ENCODE results near the gene ZBTB4.
"Not testable (repeated sequence)": the region's sequence is repeated elsewhere in the genome, so short reads cannot be mapped to it uniquely, and the experiment has no call there.

ZBTB4 gene

GRCh38 chr17:7496470-7497183 is 17.2 kb upstream of the ZBTB4 start:
- FAIRE-seq, result no peak

GRCh38 chr17:7495906-7496434 is 16.5 kb upstream of the ZBTB4 start:
- no peak for DNase-seq (ENCODE audit: low spot score)
- no peak for FAIRE-seq

More at GRCh38 chr17:7496470-7497183, 17.2 kb upstream of the ZBTB4 start:
- no peak for DNase-seq (ENCODE audit: low spot score)

DNA sequence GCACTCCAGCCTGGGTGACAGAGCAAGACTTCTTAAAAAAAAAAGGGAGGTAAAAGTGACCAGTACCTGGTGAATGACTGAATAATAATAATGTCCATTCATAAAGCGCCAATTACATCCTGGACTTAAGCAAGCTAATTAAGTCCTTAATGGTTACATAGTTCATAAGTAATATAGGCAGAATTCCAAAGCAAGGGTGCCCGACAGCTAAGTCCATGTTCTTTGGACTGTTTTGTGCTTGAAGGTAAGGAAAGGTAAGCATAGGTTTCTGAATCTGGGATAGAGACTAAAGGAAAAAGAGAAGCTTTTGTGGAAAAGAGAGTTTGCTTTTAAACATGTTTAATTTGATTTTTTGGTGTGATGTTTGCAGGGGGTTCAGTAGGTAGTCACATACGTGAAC is 14.5 kb upstream of the ZBTB4 start:
- FAIRE-seq (no peak), DNase-seq (ENCODE audit: low spot score) (no peak)

DNA sequence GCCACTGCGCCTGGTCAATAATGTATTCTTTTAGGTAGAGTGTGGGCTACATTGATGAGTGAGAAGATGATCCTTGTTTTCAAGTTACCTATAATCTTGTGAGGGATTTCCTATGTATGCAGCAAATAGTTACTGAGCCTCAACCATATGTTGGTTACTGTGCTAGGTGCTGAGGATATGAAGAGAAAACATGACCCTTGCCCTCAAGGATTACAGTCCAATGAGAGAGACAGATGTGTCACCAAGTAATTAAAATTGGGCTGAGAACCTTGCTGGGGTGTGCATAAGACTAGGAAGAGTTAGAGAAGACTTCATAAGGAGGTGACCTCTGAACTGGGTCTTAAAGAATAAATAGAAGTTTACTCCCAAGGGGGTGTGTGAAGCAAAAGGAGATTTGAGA is 12.2 kb upstream of the ZBTB4 start:
- FAIRE-seq, result no peak
- no peak for DNase-seq (ENCODE audit: low spot score)

DNA sequence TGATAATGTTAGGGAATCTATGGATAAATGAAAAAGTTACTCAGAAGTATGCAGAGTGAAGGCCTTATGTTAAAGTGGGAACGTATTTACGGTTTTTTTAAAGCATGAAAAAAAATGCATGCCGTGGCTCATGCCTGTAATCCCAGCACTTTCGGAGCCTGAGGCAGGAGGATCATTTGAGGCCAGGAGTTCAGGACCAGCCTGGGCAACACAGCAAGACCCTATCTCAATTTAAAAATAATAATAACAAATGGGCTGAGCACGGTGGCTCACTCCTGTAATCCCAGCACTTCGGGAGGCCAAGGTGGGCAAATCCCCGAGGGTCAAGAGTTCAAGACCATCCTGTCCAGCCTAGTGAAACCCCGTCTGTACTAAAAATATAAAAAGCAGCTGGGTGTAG is 10.7 kb upstream of the ZBTB4 start:
- FAIRE-seq (no peak), DNase-seq (ENCODE audit: low spot score) (no peak)

DNA sequence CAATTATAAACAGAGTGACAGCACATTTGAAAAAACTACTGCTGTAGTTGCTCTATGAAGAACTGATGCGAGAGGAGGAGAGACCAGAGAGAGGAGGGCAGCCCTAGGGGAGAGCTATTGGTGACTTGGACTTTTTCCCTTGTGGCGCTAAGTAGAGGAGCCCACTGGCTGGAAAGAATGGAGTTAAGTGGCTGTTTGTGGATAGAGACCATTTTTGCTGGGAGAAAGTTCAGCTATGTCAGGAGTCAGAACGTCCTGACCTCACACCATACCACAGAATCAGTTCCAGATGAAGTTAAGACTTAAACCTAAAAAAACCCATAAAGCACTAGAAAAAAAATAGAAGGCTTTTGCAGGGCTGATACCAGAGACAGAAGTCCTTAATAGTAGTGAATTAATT is 6.8 kb upstream of the ZBTB4 start:
- DNase-seq (ENCODE audit: low spot score), result no peak
- no peak for FAIRE-seq

DNA sequence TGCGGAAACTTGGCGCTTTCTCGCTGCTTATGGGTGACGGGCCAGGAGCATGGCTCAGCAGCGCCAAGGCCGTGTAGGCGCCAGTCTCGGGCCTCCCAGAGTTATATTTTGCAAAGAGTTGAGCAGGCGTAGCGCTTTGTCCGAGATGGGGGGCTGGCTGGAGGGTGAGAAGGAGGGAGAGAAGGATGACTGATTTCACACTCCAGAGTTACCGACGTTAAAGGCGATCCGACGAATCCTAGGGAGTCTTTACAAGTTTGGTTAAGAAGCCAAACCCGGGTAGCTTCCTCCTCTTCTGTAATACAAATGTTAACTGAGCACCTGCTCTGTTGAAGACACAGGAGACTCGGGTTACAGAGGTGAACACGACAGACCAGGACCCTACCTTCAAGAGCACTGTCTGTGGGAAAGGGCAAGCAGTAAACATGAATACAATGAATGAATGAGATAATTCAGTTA is 5.5 kb upstream of the ZBTB4 start:
- FAIRE-seq, result no peak
- DNase-seq (ENCODE audit: low spot score), result no peak

DNA sequence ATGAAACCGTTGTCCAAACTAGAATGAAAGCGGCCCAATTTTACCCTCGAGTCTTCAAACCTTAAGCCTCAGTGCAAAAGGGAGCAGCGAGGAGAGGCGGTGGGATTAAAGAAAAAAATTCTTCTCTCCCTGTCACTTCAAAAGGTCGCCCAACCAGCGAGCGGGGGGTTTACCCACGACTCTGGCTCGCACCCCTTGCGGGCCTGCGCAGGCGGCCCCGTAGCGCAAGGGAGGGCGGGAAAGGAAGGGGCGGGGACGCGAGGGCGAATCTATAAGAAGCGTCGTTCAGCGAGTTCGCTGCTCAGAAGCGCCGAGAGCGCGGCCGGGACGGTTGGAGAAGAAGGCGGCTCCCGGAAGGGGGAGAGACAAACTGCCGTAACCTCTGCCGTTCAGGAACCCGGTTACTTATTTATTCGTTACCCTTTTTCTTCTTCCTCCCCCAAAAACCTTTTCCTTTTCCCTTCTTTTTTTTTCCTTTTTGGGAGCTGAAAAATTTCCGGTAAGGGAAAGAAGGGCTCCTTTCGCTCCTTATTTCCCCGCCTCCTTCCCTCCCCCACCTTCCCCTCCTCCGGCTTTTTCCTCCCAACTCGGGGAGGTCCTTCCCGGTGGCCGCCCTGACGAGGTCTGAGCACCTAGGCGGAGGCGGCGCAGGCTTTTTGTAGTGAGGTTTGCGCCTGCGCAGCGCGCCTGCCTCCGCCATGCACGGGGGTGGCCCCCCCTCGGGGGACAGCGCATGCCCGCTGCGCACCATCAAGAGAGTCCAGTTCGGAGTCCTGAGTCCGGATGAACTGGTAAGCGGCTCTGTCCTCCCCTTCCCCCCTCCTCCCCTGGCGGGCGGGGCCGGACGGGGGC is 4.9 kb upstream of the ZBTB4 start, which contains the start of gene POLR2A:
TSS of gene POLR2A (plus strand) at position 300 of the 852 bp plus-strand sequence.
- FAIRE-seq (peak; percentile 58), DNase-seq (ENCODE audit: low spot score) (peak; percentile 95)

DNA sequence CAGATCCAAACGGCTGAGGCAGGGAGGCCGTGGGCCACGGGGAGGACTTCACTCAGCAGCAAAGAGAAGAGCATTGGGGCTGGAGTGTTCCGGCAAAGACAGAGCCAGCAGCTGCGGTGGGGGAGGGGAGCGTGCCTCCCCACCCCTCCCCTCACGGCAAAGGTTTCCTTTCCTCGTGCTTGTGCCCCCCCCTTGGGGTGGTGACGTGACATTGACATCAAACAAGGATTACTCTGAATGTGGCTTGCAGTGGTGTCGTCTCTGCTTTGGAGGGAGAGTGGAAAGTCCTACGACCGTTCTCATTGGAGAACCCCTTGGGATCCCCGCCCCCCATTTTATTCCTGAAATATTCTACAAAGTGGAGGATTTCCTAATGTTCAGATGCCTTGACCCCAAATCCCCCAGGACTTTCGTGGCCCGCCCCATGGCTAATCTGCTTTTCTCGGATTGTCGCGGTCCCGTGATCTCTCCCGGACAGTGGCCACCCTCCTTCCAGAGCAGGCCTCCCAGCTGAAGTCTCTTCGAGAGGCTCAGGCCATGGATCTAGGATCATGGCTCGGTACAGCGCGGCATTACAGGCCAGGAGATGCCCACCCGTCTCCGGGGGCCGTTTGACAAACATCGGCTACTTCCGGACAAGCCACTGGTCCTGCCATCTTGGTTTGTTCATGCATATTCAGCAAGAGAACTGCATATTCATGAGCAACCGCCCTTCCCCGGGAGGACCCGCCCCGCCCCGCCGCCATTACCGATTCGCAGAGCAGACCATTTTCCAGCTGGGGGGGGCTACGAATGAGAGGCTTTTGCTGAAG is 4.0 kb upstream of the ZBTB4 start:
- DNase-seq (ENCODE audit: low spot score), result peak; percentile 74
- FAIRE-seq, result no peak

- not testable (repeated sequence) for FAIRE-seq
Observed at GRCh38 chr17:7482742-7483088, 3.3 kb upstream of the ZBTB4 start.

DNA sequence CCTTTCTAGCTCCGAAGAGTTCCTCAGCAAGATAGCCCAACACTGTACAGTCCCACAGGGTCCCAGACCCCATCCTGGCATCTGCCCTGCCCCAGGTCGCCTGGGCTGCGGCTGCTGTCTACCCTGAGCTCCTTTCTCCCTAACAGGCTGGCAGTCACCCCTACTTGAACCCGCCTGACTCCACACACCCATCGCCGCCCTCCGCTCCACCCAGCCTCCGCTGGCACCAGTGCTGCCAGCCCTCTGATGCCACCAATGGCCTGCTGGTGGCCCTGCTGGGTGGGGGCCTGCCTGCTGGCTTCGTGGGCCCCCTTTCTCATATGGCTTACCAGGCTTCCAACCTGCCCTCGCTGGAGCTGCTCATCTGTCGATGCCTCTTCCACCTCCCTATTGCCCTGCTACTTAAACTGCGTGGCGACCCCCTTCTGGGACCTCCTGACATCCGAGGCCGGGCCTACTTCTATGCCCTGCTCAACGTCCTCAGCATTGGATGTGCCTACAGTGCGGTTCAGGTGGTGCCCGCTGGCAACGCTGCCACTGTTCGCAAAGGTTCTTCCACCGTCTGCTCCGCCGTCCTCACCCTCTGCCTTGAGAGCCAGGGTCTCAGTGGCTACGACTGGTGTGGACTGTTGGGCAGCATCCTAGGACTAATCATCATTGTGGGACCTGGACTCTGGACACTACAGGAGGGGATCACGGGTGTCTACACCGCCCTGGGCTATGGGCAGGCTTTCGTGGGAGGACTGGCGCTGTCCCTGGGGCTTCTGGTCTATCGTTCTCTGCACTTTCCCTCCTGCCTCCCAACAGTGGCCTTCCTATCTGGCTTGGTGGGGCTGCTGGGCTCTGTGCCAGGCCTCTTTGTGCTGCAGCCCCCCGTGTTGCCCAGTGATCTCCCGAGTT is 2.7 kb upstream of the ZBTB4 start:
- DNase-seq (ENCODE audit: low spot score); FAIRE-seq: not testable (repeated sequence)

More at GRCh38 chr17:7482742-7483088, 3.3 kb upstream of the ZBTB4 start:
- DNase-seq (ENCODE audit: low spot score), result not testable (repeated sequence)

- not testable (repeated sequence) for FAIRE-seq; DNase-seq (ENCODE audit: low spot score)
Observed at GRCh38 chr17:7481275-7481674, 1.8 kb upstream of the ZBTB4 start, which contains the start of gene SLC35G6. Gene SLC35G6, plus strand, starts transcription at chr17:7481446. Its CDS starts 71 bp downstream, at chr17:7481517.

DNA sequence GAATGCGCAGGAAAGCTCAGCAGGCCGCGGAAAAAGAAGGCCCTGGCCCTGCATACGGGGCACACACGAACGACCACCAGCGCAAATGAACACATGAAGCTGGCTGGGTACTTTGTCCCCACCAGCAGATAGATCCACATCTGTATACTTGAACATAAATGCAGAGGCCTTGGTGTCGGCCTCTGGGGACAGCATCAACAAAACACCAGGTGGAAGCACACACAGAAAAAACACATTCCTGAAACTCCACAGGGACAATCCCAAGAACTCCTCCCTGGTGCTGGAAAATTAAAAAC is 606 bp upstream of the ZBTB4 start:
- no peak for FAIRE-seq
- DNase-seq (ENCODE audit: low spot score), result no peak

DNA sequence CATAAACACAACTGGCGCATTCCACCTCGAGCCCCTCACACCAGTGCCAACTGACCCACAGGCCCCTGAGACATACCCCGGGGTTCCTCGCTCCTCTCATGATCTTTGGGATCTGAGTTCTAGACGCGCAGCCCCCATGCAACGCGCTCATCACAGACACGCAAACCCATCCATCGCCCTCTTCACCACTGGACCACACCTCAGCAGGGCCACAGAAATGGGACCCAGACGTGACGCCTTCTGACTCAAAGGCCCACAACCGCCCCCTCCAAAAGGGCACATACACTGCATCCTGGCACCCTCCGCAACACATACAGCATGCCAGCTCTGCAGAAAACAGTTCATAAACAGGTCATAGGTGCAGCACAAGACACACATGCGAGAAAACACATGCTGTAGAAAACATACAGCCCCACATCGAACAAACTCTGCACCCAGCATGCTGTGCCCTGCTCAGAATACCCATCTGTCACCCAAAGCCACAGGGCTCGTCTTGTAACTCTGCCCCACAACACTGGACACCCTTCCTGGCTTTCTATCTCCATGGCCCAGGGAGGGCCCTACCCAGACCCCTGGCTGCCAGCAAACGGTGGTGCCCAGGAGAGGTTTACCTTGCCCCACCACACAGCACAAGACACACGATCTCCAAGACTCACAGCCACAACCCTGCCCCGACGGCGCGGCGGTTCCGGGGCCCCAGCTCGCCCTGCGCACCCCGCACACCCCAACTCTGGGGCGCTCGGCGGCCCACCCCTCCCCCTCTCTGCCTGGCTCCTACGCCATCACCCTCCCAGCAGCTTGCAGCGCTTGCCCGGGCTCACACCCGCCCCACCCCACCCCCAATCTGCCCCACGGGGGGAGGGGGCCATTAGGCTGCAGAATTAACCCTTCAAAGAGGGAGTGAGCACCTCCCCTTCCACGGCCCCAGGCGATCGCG is 887 bp downstream of the ZBTB4 start:
- no peak for FAIRE-seq

GRCh38 chr17:7477392-7478275 is 1.8 kb downstream of the ZBTB4 start:
- DNase-seq (ENCODE audit: low spot score) (peak; percentile 33), FAIRE-seq (no peak)

More for the DNA sequence above, 887 bp downstream of the ZBTB4 start:
- DNase-seq (ENCODE audit: low spot score), result no peak

GRCh38 chr17:7476951-7477350 is 2.5 kb downstream of the ZBTB4 start:
- no peak for FAIRE-seq
- no peak for DNase-seq (ENCODE audit: low spot score)

- FAIRE-seq, result no peak
- DNase-seq (ENCODE audit: low spot score), result peak; percentile 37
Observed at GRCh38 chr17:7476494-7476893, 2.9 kb downstream of the ZBTB4 start.

- FAIRE-seq (no peak), DNase-seq (ENCODE audit: low spot score) (no peak)
Observed at GRCh38 chr17:7475764-7476422, 3.5 kb downstream of the ZBTB4 start.

Data from RCC 7860 (cell line).